ENCODE measurements around the gene LARP4B. TPM values are rescaled to one million over a fixed set of nuclear protein-coding genes. Genes with fewer than 3 reads are reported as not detected.

LARP4B gene
- total and polyA plus RNA-seq, 4 donors: 5.5 to 20.4 (median 12.1) TPM

DNA sequence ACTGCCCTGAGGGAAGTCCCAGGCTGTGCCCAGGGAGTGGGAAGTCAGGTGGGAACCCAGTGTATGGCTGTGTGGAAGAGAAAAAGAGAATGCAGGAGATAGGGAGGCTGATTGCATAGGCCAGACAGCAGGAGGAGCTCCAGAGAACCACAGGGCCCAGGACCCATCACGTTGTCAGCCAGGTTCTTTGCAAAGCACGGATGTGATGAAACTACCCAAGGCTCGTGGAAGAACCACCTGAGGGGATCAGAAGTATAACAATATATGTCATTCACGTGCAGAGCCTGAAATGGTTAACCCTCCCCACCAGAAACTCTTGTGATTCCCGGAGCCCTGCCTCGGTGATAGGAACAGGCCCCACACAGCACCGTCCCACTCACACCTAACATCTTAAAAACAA lies 83.6 kb downstream of the LARP4B start:
- peaks cover 4 to 14% (median 9%) of the 10 kb centered on the region in 4 donors for H3K36me3 ChIP-seq (ENCODE audit: control insufficient read depth in 4 of 4, insufficient read depth in 3 of 4, low read depth in 1 of 4, low read length in 3 of 4)
- TF ChIP-seq, protein P1, sequence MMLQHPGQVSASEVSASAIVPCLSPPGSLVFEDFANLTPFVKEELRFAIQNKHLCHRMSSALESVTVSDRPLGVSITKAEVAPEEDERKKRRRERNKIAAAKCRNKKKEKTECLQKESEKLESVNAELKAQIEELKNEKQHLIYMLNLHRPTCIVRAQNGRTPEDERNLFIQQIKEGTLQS (IDR thresholded peaks at IDR 0.05): no peak
- peak; percentile 20 to 65 for TF ChIP-seq RAD21 (IDR thresholded peaks at IDR 0.05)

DNA sequence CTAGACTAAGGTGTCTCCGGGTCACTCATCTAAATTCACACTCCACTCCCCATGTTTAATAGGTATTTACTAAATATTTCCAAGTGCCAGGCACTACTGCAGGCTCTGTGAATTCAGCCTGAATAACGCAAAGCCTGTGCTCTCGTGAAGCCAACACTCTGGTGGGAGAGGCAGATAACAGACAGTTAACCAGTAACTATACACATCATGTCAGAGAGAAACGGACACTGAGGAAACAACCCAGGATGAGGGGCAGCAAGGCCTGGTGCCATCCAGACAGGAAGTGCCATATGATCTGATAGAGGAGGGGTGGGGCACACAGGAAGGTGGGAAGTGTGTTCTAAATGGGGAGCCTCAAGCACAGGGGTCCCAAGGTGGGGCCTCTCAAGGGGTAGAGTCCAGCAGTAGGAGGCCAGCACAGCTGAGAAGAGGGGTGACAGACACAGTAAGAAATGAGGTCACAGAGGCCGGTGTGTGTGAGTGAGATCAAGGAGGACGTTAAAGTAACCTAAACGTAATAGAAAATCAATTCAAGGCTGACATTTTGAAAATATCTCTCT lies 85.3 kb downstream of the LARP4B start:
- no peak for DNase-seq (ENCODE audit: low spot score)
- Histone ChIP-seq H3K4me1 (ENCODE audit: control insufficient read depth in 4 of 4, insufficient read depth in 4 of 4, low read length in 3 of 4) (no peaks in the 10 kb centered on the region), H3K9ac (ENCODE audit: low read depth in 1 of 2, low read length in 2 of 2) (no peak overlapping the region), H3K27me3 (ENCODE audit: control insufficient read depth in 4 of 4, insufficient read depth in 4 of 4, low read length in 3 of 4) (no peaks in the 10 kb centered on the region), H3K27ac (ENCODE audit: low read depth in 1 of 2, low read length in 2 of 2) (no peak overlapping the region), H3K4me3 (ENCODE audit: low read depth in 1 of 3, low read length in 3 of 3) (no peak overlapping the region), H3K9me3 (ENCODE audit: control insufficient read depth in 4 of 4, low read length in 3 of 4) (no peaks in the 10 kb centered on the region), H3K36me3 (ENCODE audit: control insufficient read depth in 4 of 4, insufficient read depth in 3 of 4, low read depth in 1 of 4, low read length in 3 of 4) (peaks cover 5 to 24% (median 16%) of the 10 kb centered on the region in 4 donors)
- TF ChIP-seq, protein P1 (IDR thresholded peaks at IDR 0.05): no peak
- TF ChIP-seq NR2F2 (IDR thresholded peaks at IDR 0.05) (no peak), FOXA2 (IDR thresholded peaks at IDR 0.05) (no peak), HNF4G (IDR thresholded peaks at IDR 0.05) (no peak)
- TF ChIP-seq, protein P2, sequence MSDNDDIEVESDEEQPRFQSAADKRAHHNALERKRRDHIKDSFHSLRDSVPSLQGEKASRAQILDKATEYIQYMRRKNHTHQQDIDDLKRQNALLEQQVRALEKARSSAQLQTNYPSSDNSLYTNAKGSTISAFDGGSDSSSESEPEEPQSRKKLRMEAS (IDR thresholded peaks at IDR 0.05): no peak
- TF ChIP-seq, protein P3, sequence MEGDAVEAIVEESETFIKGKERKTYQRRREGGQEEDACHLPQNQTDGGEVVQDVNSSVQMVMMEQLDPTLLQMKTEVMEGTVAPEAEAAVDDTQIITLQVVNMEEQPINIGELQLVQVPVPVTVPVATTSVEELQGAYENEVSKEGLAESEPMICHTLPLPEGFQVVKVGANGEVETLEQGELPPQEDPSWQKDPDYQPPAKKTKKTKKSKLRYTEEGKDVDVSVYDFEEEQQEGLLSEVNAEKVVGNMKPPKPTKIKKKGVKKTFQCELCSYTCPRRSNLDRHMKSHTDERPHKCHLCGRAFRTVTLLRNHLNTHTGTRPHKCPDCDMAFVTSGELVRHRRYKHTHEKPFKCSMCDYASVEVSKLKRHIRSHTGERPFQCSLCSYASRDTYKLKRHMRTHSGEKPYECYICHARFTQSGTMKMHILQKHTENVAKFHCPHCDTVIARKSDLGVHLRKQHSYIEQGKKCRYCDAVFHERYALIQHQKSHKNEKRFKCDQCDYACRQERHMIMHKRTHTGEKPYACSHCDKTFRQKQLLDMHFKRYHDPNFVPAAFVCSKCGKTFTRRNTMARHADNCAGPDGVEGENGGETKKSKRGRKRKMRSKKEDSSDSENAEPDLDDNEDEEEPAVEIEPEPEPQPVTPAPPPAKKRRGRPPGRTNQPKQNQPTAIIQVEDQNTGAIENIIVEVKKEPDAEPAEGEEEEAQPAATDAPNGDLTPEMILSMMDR (IDR thresholded peaks at IDR 0.05; ENCODE audit: low read depth, low read length, missing input control): no peak
- 84% methylated on average over 7 of the region's 7 CpGs for WGBS

More for the DNA sequence above, 83.6 kb downstream of the LARP4B start:
- H3K27ac ChIP-seq (ENCODE audit: low read depth in 1 of 2, low read length in 2 of 2): no peak overlapping the region
- no peaks in the 10 kb centered on the region for H3K9me3 ChIP-seq (ENCODE audit: control insufficient read depth in 4 of 4, low read length in 3 of 4)
- H3K4me1 ChIP-seq (ENCODE audit: control insufficient read depth in 4 of 4, insufficient read depth in 4 of 4, low read length in 3 of 4): peaks cover 0 to under 1% (median 0%) of the 10 kb centered on the region in 4 donors
- H3K27me3 ChIP-seq (ENCODE audit: control insufficient read depth in 4 of 4, insufficient read depth in 4 of 4, low read length in 3 of 4): no peaks in the 10 kb centered on the region
- no peak overlapping the region for H3K9ac ChIP-seq (ENCODE audit: low read depth in 1 of 2, low read length in 2 of 2)
- no peak for DNase-seq (ENCODE audit: low spot score)
- 72% methylated on average over 7 of the region's 7 CpGs for WGBS
- no peak overlapping the region for H3K4me3 ChIP-seq (ENCODE audit: low read depth in 1 of 3, low read length in 3 of 3)

DNA sequence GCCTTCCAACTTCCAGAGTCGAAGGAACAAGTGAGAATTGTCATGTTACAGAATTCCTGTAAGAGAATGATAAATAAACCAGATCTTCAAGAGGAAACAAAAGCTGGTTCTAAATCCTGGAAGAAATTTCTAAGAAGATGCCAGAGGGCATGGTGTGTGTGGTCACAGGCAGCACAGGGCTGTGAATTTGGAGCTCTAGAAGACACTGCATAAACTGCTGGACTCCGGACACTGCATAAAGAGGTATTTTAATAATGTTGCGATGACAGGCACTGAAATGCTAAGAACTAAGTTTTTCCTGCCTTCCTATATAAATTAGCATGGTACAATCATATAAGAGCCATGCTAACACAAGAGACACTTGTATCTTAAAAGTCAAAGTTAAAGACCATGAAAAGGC lies 86.0 kb downstream of the LARP4B start:
- Histone ChIP-seq H3K9ac (ENCODE audit: low read depth in 1 of 2, low read length in 2 of 2) (no peak overlapping the region), H3K9me3 (ENCODE audit: control insufficient read depth in 4 of 4, low read length in 3 of 4) (no peaks in the 10 kb centered on the region), H3K27me3 (ENCODE audit: control insufficient read depth in 4 of 4, insufficient read depth in 4 of 4, low read length in 3 of 4) (no peaks in the 10 kb centered on the region), H3K4me1 (ENCODE audit: control insufficient read depth in 4 of 4, insufficient read depth in 4 of 4, low read length in 3 of 4) (no peaks in the 10 kb centered on the region), H3K27ac (ENCODE audit: low read depth in 1 of 2, low read length in 2 of 2) (no peak overlapping the region), H3K4me3 (ENCODE audit: low read depth in 1 of 3, low read length in 3 of 3) (no peak overlapping the region), H3K36me3 (ENCODE audit: control insufficient read depth in 4 of 4, insufficient read depth in 3 of 4, low read depth in 1 of 4, low read length in 3 of 4) (peaks cover 5 to 30% (median 21%) of the 10 kb centered on the region in 4 donors)
- TF ChIP-seq, protein P2 (IDR thresholded peaks at IDR 0.05): no peak
- TF ChIP-seq, protein P1 (IDR thresholded peaks at IDR 0.05): no peak
- TF ChIP-seq RXRA (IDR thresholded peaks at IDR 0.05) (no peak), FOXA2 (IDR thresholded peaks at IDR 0.05) (no peak), FOXA1 (IDR thresholded peaks at IDR 0.05) (no peak), YY1 (IDR thresholded peaks at IDR 0.05) (no peak), GABPA (IDR thresholded peaks at IDR 0.05 in 1 of 2, conservative IDR thresholded peaks at IDR 0.05 in 1 of 2) (no peak), SP1 (IDR thresholded peaks at IDR 0.05) (no peak), RAD21 (IDR thresholded peaks at IDR 0.05) (no peak), NR2F2 (IDR thresholded peaks at IDR 0.05) (no peak)
- 90% methylated on average over 3 of the region's 3 CpGs for WGBS
- DNase-seq (ENCODE audit: low spot score): no peak
